H1 (cell line): ENCODE data around the gene LOXHD1. TPM values are rescaled to one million over a fixed set of nuclear protein-coding genes. Genes with fewer than 3 reads are reported as not detected.

Experiments
- CTCF ChIA-PET: fragments of 300-600 bp; sonication (Branson Sonifier 250); formaldehyde crosslinking; loops from one replicate; lab custom pipeline; 2021; ENCODE audit not compliant: partially characterized antibody; lab: Charles Lee
- POLR2A ChIA-PET: fragments of 300-600 bp; sonication (Branson Sonifier 250); formaldehyde crosslinking; loops from one replicate; lab custom pipeline; 2021; ENCODE audit warnings: inconsistent platforms; ENCODE audit not compliant: partially characterized antibody; lab: Charles Lee
- DNase-seq, 2 experiments: peaks; one replicate each; pipeline versions ENCODE4 v3.0.0 to v3.0.0-alpha.2; 2010 to 2022; ENCODE audit warnings: low spot score in 2 of 2, low read depth in 1 of 2, mixed read lengths in 1 of 2
- FAIRE-seq: peaks from 2 replicates; lab custom pipeline; 2011; peaks lifted over from hg19 to GRCh38; lab: Jason Lieb, UNC
- H2AFZ ChIP-seq: 2 replicates; pipeline ENCODE4 v1.8.1; 2012; ENCODE audit warnings: low read length, inconsistent platforms
- H2AK5ac ChIP-seq: 2 replicates; pipeline ENCODE4 v1.6.1; 2013; ENCODE audit warnings: low read depth, low read length
- H2BK120ac ChIP-seq: replicated peaks from 2 replicates; pipeline ENCODE3; 2013; ENCODE audit warnings: low read depth, low read length, inconsistent platforms
- H2BK12ac ChIP-seq: 2 replicates; pipeline ENCODE4 v1.6.1; 2013; ENCODE audit warnings: low read depth, low read length
- H2BK15ac ChIP-seq: 2 replicates; pipeline ENCODE4 v1.6.1; 2013; ENCODE audit warnings: low read length
- H2BK20ac ChIP-seq: 2 replicates; pipeline ENCODE4 v1.6.1; 2013; ENCODE audit warnings: low read length
- H2BK5ac ChIP-seq: 2 replicates; pipeline ENCODE4 v1.6.1; 2013; ENCODE audit warnings: low read depth, low read length
- H3K14ac ChIP-seq: 2 replicates; pipeline ENCODE4 v1.6.1; 2013; ENCODE audit warnings: inconsistent platforms; ENCODE audit not compliant: insufficient read length
- H3K18ac ChIP-seq: 2 replicates; pipeline ENCODE4 v1.6.1; 2013; ENCODE audit warnings: low read length; ENCODE audit errors: extremely low read depth
- H3K23ac ChIP-seq: 2 replicates; pipeline ENCODE4 v1.6.1; 2013; ENCODE audit warnings: inconsistent platforms; ENCODE audit not compliant: insufficient read length
- H3K23me2 ChIP-seq: 2 replicates; pipeline ENCODE4 v1.6.1; 2013; ENCODE audit warnings: low read depth, low read length
- H3K27ac ChIP-seq: 2 replicates; pipeline ENCODE4 v1.6.1; 2011; ENCODE audit warnings: low read depth, low read length, inconsistent platforms
- H3K27me3 ChIP-seq, 4 experiments: replicated peaks in 1 of 4; 1 replicate in 1 of 4; 2 replicates in 3 of 4; pipeline versions ENCODE4 v1.6.1 to v1.8.1; 2011 to 2013; ENCODE audit warnings: low read length in 3 of 4, mild to moderate bottlenecking in 3 of 4, inconsistent platforms in 2 of 4, mixed read lengths in 2 of 4, moderate library complexity in 1 of 4; ENCODE audit not compliant: control insufficient read depth in 3 of 4, insufficient read depth in 3 of 4; ENCODE audit errors: extremely low read depth in 1 of 4
- H3K36me3 ChIP-seq, 4 experiments: 2 replicates each; pipeline versions ENCODE4 v1.6.1 to v1.8.1; 2011 to 2013; ENCODE audit warnings: mild to moderate bottlenecking in 4 of 4, low read length in 3 of 4, moderate library complexity in 2 of 4, control low read depth in 1 of 4, inconsistent platforms in 1 of 4; ENCODE audit not compliant: insufficient read depth in 4 of 4, control insufficient read depth in 2 of 4
- H3K4ac ChIP-seq: replicated peaks from 2 replicates; pipeline ENCODE3; 2013; ENCODE audit warnings: low read length, low read depth, mixed read lengths, inconsistent platforms; ENCODE audit not compliant: insufficient read length
- H3K4me1 ChIP-seq, 4 experiments: replicated peaks in 1 of 4; 1 replicate in 1 of 4; 2 replicates in 3 of 4; pipeline versions ENCODE4 v1.6.1 to v1.8.1; 2011 to 2013; ENCODE audit warnings: low read length in 3 of 4, inconsistent platforms in 2 of 4, mixed read lengths in 1 of 4; ENCODE audit not compliant: insufficient read depth in 4 of 4, control insufficient read depth in 3 of 4
- H3K4me2 ChIP-seq, 2 experiments: 2 replicates each; pipeline versions ENCODE4 v1.6.1 to v1.8.1; 2011 to 2013; ENCODE audit warnings: low read depth in 2 of 2, low read length in 2 of 2, control low read depth in 1 of 2, inconsistent platforms in 1 of 2, mild to moderate bottlenecking in 1 of 2; ENCODE audit not compliant: insufficient read depth in 1 of 2
- H3K4me3 ChIP-seq, 4 experiments: fragments of 200-600, 300-600 bp in 1 of 4; sonication (generic), shearing (Covaris generic), sonication (Bioruptor Twin) in 1 of 4; 2 replicates each; pipeline versions ENCODE4 v1.5.1 to v1.8.1; 2011 to 2016; ENCODE audit warnings: low read length in 4 of 4, low read depth in 3 of 4, control low read depth in 2 of 4, inconsistent platforms in 2 of 4, mild to moderate bottlenecking in 2 of 4, mixed read lengths in 1 of 4, moderate library complexity in 1 of 4; ENCODE audit not compliant: insufficient read depth in 2 of 4; ENCODE audit errors: extremely low read depth in 1 of 4
- H3K56ac ChIP-seq: replicated peaks from 2 replicates; pipeline ENCODE3; 2013; ENCODE audit warnings: low read depth, mild to moderate bottlenecking, mixed read lengths, low read length, inconsistent platforms; ENCODE audit not compliant: insufficient read length
- H3K79me1 ChIP-seq: 2 replicates; pipeline ENCODE4 v1.6.1; 2013; ENCODE audit warnings: low read depth, low read length, control low read depth
- H3K79me2 ChIP-seq, 2 experiments: 2 replicates each; pipeline versions ENCODE4 v1.6.1 to v1.8.1; 2012 to 2013; ENCODE audit warnings: low read length in 2 of 2, mild to moderate bottlenecking in 2 of 2, inconsistent platforms in 1 of 2; ENCODE audit not compliant: insufficient read depth in 2 of 2, control insufficient read depth in 1 of 2
- H3K9ac ChIP-seq, 4 experiments: replicated peaks in 1 of 4; 1 replicate in 1 of 4; 2 replicates in 3 of 4; pipeline versions ENCODE4 v1.6.1 to v1.8.1; 2011 to 2013; ENCODE audit warnings: low read depth in 3 of 4, low read length in 3 of 4, control low read depth in 2 of 4, mild to moderate bottlenecking in 2 of 4, moderate library complexity in 2 of 4, inconsistent platforms in 1 of 4; ENCODE audit errors: extremely low read depth in 1 of 4
- H3K9me3 ChIP-seq, 2 experiments: 2 replicates each; pipeline versions ENCODE4 v1.6.1 to v1.8.1; 2012 to 2013; ENCODE audit warnings: mild to moderate bottlenecking in 2 of 2, moderate library complexity in 2 of 2, control low read depth in 1 of 2, inconsistent platforms in 1 of 2, low read depth in 1 of 2, low read length in 1 of 2, mixed read lengths in 1 of 2; ENCODE audit not compliant: insufficient read depth in 2 of 2
- H4K20me1 ChIP-seq, 2 experiments: replicated peaks in 1 of 2; 2 replicates each; pipeline versions ENCODE3 to v1.8.1; 2011 to 2013; ENCODE audit warnings: inconsistent platforms in 2 of 2, low read length in 2 of 2, mild to moderate bottlenecking in 1 of 2; ENCODE audit not compliant: insufficient read depth in 2 of 2, control insufficient read depth in 1 of 2
- H4K5ac ChIP-seq: 2 replicates; pipeline ENCODE4 v1.6.1; 2013; ENCODE audit warnings: low read length, low read depth, mixed read lengths, inconsistent platforms; ENCODE audit not compliant: insufficient read length
- H4K8ac ChIP-seq: 2 replicates; pipeline ENCODE4 v1.8.0; 2013; ENCODE audit warnings: mild to moderate bottlenecking, moderate library complexity, low read length, inconsistent platforms; ENCODE audit not compliant: insufficient read depth; ENCODE audit errors: extremely low read depth
- H4K91ac ChIP-seq: replicated peaks from 2 replicates; pipeline ENCODE3; 2013; ENCODE audit warnings: low read length, mixed read lengths, inconsistent platforms; ENCODE audit not compliant: insufficient read length
- ATF3 ChIP-seq: IDR thresholded peaks from 2 replicates; pipeline ENCODE4 v1.6.1; 2011; ENCODE audit warnings: low read depth, mild to moderate bottlenecking, low read length; ENCODE audit not compliant: insufficient read depth
- CEBPB ChIP-seq: IDR thresholded peaks from 2 replicates; pipeline ENCODE4 v1.6.1; 2012; ENCODE audit warnings: low read depth, low read length
- CREB1 ChIP-seq: IDR thresholded peaks from 2 replicates; pipeline ENCODE4 v1.6.1; 2012; ENCODE audit warnings: inconsistent platforms
- FOSL1 ChIP-seq: IDR thresholded peaks from 2 replicates; pipeline ENCODE4 v1.6.1; 2011; ENCODE audit warnings: mild to moderate bottlenecking, low read depth, low read length, moderate library complexity; ENCODE audit not compliant: insufficient read depth
- HDAC2 ChIP-seq, 2 experiments: fragments of 300-600 bp in 1 of 2; sonication (generic) in 1 of 2; IDR thresholded peaks; 2 replicates each; pipeline ENCODE4 v1.6.1; 2011 to 2012; ENCODE audit warnings: low read depth in 2 of 2, low read length in 2 of 2, mild to moderate bottlenecking in 2 of 2, moderate library complexity in 2 of 2, borderline replicate concordance in 1 of 2, inconsistent platforms in 1 of 2
- JUND ChIP-seq: IDR thresholded peaks from 2 replicates; pipeline ENCODE4 v1.6.1; 2011; ENCODE audit warnings: mild to moderate bottlenecking, improper control_type of control experiment, low read length
- MAFK ChIP-seq: IDR thresholded peaks from 2 replicates; pipeline ENCODE4 v1.6.1; 2012; ENCODE audit warnings: low read depth, mild to moderate bottlenecking, improper control_type of control experiment, low read length
- NANOG ChIP-seq: IDR thresholded peaks from 2 replicates; pipeline ENCODE4 v1.6.1; 2011; ENCODE audit warnings: low read length, low read depth, mild to moderate bottlenecking, inconsistent platforms; ENCODE audit not compliant: insufficient read depth, poor library complexity, severe bottlenecking
- NRF1 ChIP-seq: IDR thresholded peaks from 2 replicates; pipeline ENCODE4 v1.6.1; 2011; ENCODE audit warnings: mild to moderate bottlenecking, low read depth, low read length, improper control_type of control experiment
- RAD21 ChIP-seq, 2 experiments: IDR thresholded peaks in 1 of 2; conservative IDR thresholded peaks in 1 of 2; 2 replicates each; pipeline ENCODE4 v1.6.1; 2011; ENCODE audit warnings: low read depth in 2 of 2, low read length in 2 of 2, improper control_type of control experiment in 1 of 2, inconsistent platforms in 1 of 2, mild to moderate bottlenecking in 1 of 2, moderate library complexity in 1 of 2
- RBBP5 ChIP-seq: IDR thresholded peaks from 2 replicates; pipeline ENCODE4 v1.7.1; 2012; ENCODE audit warnings: low read depth, mild to moderate bottlenecking, inconsistent platforms, low read length, moderate library complexity, borderline replicate concordance
- TBP ChIP-seq: IDR thresholded peaks from 2 replicates; pipeline ENCODE4 v1.6.1; 2011; ENCODE audit warnings: low read depth, low read length, improper control_type of control experiment
- YY1 ChIP-seq: IDR thresholded peaks from 2 replicates; pipeline ENCODE4 v1.6.1; 2011; ENCODE audit warnings: low read depth, mild to moderate bottlenecking, low read length
- whole genome bisulfite sequencing, 2 experiments: shearing (Covaris generic) in 1 of 2; methylation state at CpG; one replicate each; pipeline versions ENCODE4 v1.1.6 to v1.1.7; 2013 to 2015; ENCODE audit warnings: low lambda C conversion rate in 2 of 2, mixed read lengths in 2 of 2, inconsistent platforms in 1 of 2, low coverage in 1 of 2, missing lambda C conversion rate in 1 of 2; ENCODE audit not compliant: insufficient replicate concordance in 2 of 2, insufficient coverage in 1 of 2, insufficient read length in 1 of 2; ENCODE audit errors: extremely low coverage in 1 of 2, missing lambda C conversion rate in 1 of 2; 5-methylcytosine and 5-hydroxymethylcytosine counted together
- polyA plus RNA-seq, 7 experiments: library from polyadenylated mRNA; depleted of rRNA in 3 of 7; stranded (reverse) in 5 of 7; unstranded in 2 of 7; fragments of >200 nt in 5 of 7; fragments of 200-250 nt in 2 of 7; gene quantifications; 1 replicate in 5 of 7; 2 replicates in 1 of 7; 4 replicates in 1 of 7; pipeline versions ENCODE4 v1.2.1 to v1.2.3, GENCODE V29; 2011 to 2013; ENCODE audit warnings: missing spikeins in 2 of 7, mixed read lengths in 2 of 7
- total RNA-seq: library from RNA; stranded (reverse); fragmentation: NEBNext Ultra II Directional; extraction: Animal tissue kit (Norgen Biotek cat#: 25700); gene quantifications from 2 replicates; pipeline ENCODE4 v1.2.1, GENCODE V29; 2021

The LOXHD1 gene
- total and polyA plus RNA-seq, 2 of the 8 experiments (the other 6 are each of a cell fraction or from before 2014, with no cell fraction given), result 0.02 TPM; not detected in 1

- H2BK120ac ChIP-seq, result no peak overlapping the region
- TF ChIP-seq NANOG, result no peak
- TF ChIP-seq FOSL1, result no peak
- TF ChIP-seq RAD21 (IDR thresholded peaks at IDR 0.05 in 1 of 2, conservative IDR thresholded peaks at IDR 0.05 in 1 of 2; ENCODE audit: low read depth in 2 of 2, low read length in 2 of 2), result no peak
- TF ChIP-seq MAFK, result no peak
- no peak for TF ChIP-seq CEBPB
- TF ChIP-seq RBBP5, result no peak
- no peak for TF ChIP-seq HDAC2 (IDR thresholded peaks at IDR 0.05; ENCODE audit: borderline replicate concordance in 1 of 2, low read depth in 2 of 2, low read length in 2 of 2)
- TF ChIP-seq CREB1, result no peak
- TF ChIP-seq TBP, result no peak
- no peak for TF ChIP-seq NRF1
- TF ChIP-seq JUND, result no peak
- no peak for TF ChIP-seq YY1
- TF ChIP-seq ATF3, result no peak
These were observed 45.5 kb upstream of the LOXHD1 start for GRCh38 chr18:46702471-46702870.

More at GRCh38 chr18:46702471-46702870, 45.5 kb upstream of the LOXHD1 start:
- H3K14ac ChIP-seq, result no peak overlapping the region
- no peaks in the 10 kb centered on the region for H3K79me1 ChIP-seq
- no peak overlapping the region for H3K9ac ChIP-seq
- no peak overlapping the region for H2BK12ac ChIP-seq
- no peak overlapping the region for H2BK15ac ChIP-seq
- no peaks in the 10 kb centered on the region for H3K79me2 ChIP-seq
- H3K56ac ChIP-seq, result no peak overlapping the region
- CTCF ChIA-PET, result interaction anchor here (0.7 to 1.9 kb wide), 9 partner anchors 8 to 513 kb away, joined by 3 to 6 read pairs (median 4); no protein-coding TSS in a partner anchor
- H3K23me2 ChIP-seq, result peaks cover 7% of the 10 kb centered on the region; the same call in 1 of the 2 replicates
- no peak overlapping the region for H3K18ac ChIP-seq
- no peak overlapping the region for H2BK20ac ChIP-seq
- no peak overlapping the region for H3K4me2 ChIP-seq
- no peaks in the 10 kb centered on the region for H3K9me3 ChIP-seq
- no peak overlapping the region for H2BK5ac ChIP-seq
- POLR2A ChIA-PET, result interaction anchor here (0.5 kb wide), 1 partner anchor 1024 kb away, joined by 3 read pairs; no protein-coding TSS in a partner anchor
- H3K36me3 ChIP-seq, result no peaks in the 10 kb centered on the region
- H4K8ac ChIP-seq, result no peak overlapping the region
- WGBS, 2 experiments, result 92% methylated on average over 6 of the region's 6 CpGs; no CpG with 5 or more reads in 1 of the 2 experiments
- H3K27me3 ChIP-seq, result no peaks in the 10 kb centered on the region; a peak in 1 of 7 replicates
- no peak overlapping the region for H2AK5ac ChIP-seq
- H3K4me3 ChIP-seq, result no peak overlapping the region
- H3K27ac ChIP-seq, result no peak overlapping the region
- H4K5ac ChIP-seq, result no peak overlapping the region
- no peak overlapping the region for H4K91ac ChIP-seq
- peaks cover 0 to 4% (median 0%) of the 10 kb centered on the region in 4 experiments; a peak in 3 of 7 replicates for H3K4me1 ChIP-seq
- H4K20me1 ChIP-seq, result peaks cover 0 to 2% of the 10 kb centered on the region in 2 experiments
- no peak overlapping the region for H3K23ac ChIP-seq
- no peak overlapping the region for H3K4ac ChIP-seq
- DNase-seq (no peak), FAIRE-seq (no peak)
- H2AFZ ChIP-seq, result no peak overlapping the region
